Osteoblast (primary cell): ENCODE data around the gene IRX3. TPM values are rescaled to one million over a fixed set of nuclear protein-coding genes. Genes with fewer than 3 reads are reported as not detected.

ENCODE experiments used
- DNase-seq: peaks from one replicate; pipeline ENCODE4 v3.0.0; 2011; ENCODE audit warnings: low spot score, mixed read lengths; ENCODE audit not compliant: insufficient read length; ENCODE audit errors: missing footprints
- H2AFZ ChIP-seq: 2 replicates; pipeline ENCODE4 v1.6.0; 2011; ENCODE audit warnings: mild to moderate bottlenecking, low read length
- H3K27ac ChIP-seq: 2 replicates; pipeline ENCODE4 v1.5.1; 2011; ENCODE audit warnings: mild to moderate bottlenecking, low read depth, low read length, moderate library complexity
- H3K27me3 ChIP-seq: 2 replicates; pipeline ENCODE4 v1.6.0; 2012; ENCODE audit warnings: mild to moderate bottlenecking, control low read depth, inconsistent platforms, low read length, moderate library complexity; ENCODE audit not compliant: insufficient read depth
- H3K36me3 ChIP-seq: 2 replicates; pipeline ENCODE4 v1.5.1; 2011; ENCODE audit warnings: mild to moderate bottlenecking, low read length, control low read depth, moderate library complexity; ENCODE audit not compliant: insufficient read depth
- H3K4me1 ChIP-seq: 2 replicates; pipeline ENCODE4 v1.5.1; 2011; ENCODE audit warnings: mild to moderate bottlenecking, low read length, control low read depth, moderate library complexity; ENCODE audit not compliant: insufficient read depth
- H3K4me2 ChIP-seq: 2 replicates; pipeline ENCODE4 v1.6.0; 2011; ENCODE audit warnings: mild to moderate bottlenecking, low read length; ENCODE audit not compliant: insufficient read depth
- H3K4me3 ChIP-seq: fragments of 200-600 bp; sonication (generic); 3 replicates; pipeline ENCODE4 v1.5.1; 2012; ENCODE audit warnings: mild to moderate bottlenecking, low read length, inconsistent platforms; ENCODE audit not compliant: insufficient read depth
- H3K79me2 ChIP-seq: 2 replicates; pipeline ENCODE4 v1.6.0; 2012; ENCODE audit warnings: mild to moderate bottlenecking, low read length, control low read depth, inconsistent platforms; ENCODE audit not compliant: insufficient read depth
- H3K9me3 ChIP-seq: 2 replicates; pipeline ENCODE4 v1.5.1; 2011; ENCODE audit warnings: low read depth, low read length, control low read depth
- H4K20me1 ChIP-seq: 2 replicates; pipeline ENCODE4 v1.6.0; 2012; ENCODE audit warnings: mild to moderate bottlenecking, low read length, control low read depth; ENCODE audit not compliant: insufficient read depth
- CTCF ChIP-seq: IDR thresholded peaks from 2 replicates; pipeline ENCODE4 v1.5.1; 2011; ENCODE audit warnings: mild to moderate bottlenecking, low read depth, low read length, moderate library complexity; ENCODE audit errors: extremely low read depth
- total RNA-seq: library from RNA; depleted of rRNA; stranded (reverse); fragments of >200 nt; gene quantifications from 2 replicates; pipeline ENCODE4 v1.2.3, GENCODE V29; 2012

Gene IRX3
- total RNA-seq, 1 donor: 71.7 TPM

- TF ChIP-seq CTCF: no peak
- DNase-seq: peak; percentile 75
- no peak overlapping the region for H3K4me2 ChIP-seq
- no peaks in the 10 kb centered on the region for H3K9me3 ChIP-seq
- no peak overlapping the region for H3K4me3 ChIP-seq
- no peak overlapping the region for H3K27ac ChIP-seq
- H3K36me3 ChIP-seq: peaks cover 19% of the 10 kb centered on the region
- H3K79me2 ChIP-seq: peaks cover 18% of the 10 kb centered on the region
- peaks cover 21% of the 10 kb centered on the region for H3K4me1 ChIP-seq
- peaks cover 6% of the 10 kb centered on the region for H4K20me1 ChIP-seq
- H3K27me3 ChIP-seq: no peaks in the 10 kb centered on the region
- no peak overlapping the region for H2AFZ ChIP-seq
Observed at GRCh38 chr16:54277845-54278703, 8.5 kb downstream of the IRX3 start.

- Histone ChIP-seq H3K9me3 (no peaks in the 10 kb centered on the region), H3K27me3 (no peaks in the 10 kb centered on the region), H2AFZ (no peak overlapping the region), H3K4me2 (no peak overlapping the region), H4K20me1 (no peaks in the 10 kb centered on the region), H3K79me2 (no peaks in the 10 kb centered on the region), H3K4me1 (peaks cover 3% of the 10 kb centered on the region), H3K36me3 (peaks cover 2% of the 10 kb centered on the region), H3K4me3 (no peak overlapping the region), H3K27ac (no peak overlapping the region)
- no peak for DNase-seq
- no peak for TF ChIP-seq CTCF
Observed at GRCh38 chr16:54275956-54276355, 10.6 kb downstream of the IRX3 start.

- no peaks in the 10 kb centered on the region for H3K36me3 ChIP-seq
- TF ChIP-seq CTCF: no peak
- no peaks in the 10 kb centered on the region for H3K27me3 ChIP-seq
- H3K27ac ChIP-seq: no peak overlapping the region
- H3K4me1 ChIP-seq: no peaks in the 10 kb centered on the region
- no peaks in the 10 kb centered on the region for H3K9me3 ChIP-seq
- H3K4me3 ChIP-seq: no peak overlapping the region
- no peak overlapping the region for H2AFZ ChIP-seq
- H3K4me2 ChIP-seq: no peak overlapping the region
- H4K20me1 ChIP-seq: no peaks in the 10 kb centered on the region
- DNase-seq: peak; percentile 17
- H3K79me2 ChIP-seq: no peaks in the 10 kb centered on the region
Observed at GRCh38 chr16:54273566-54273965, 13.0 kb downstream of the IRX3 start.

- no peak for DNase-seq
- Histone ChIP-seq H3K9me3 (no peaks in the 10 kb centered on the region), H3K4me2 (no peak overlapping the region), H3K4me3 (no peak overlapping the region), H4K20me1 (no peaks in the 10 kb centered on the region), H3K79me2 (no peaks in the 10 kb centered on the region), H2AFZ (no peak overlapping the region), H3K27me3 (no peaks in the 10 kb centered on the region), H3K36me3 (no peaks in the 10 kb centered on the region), H3K4me1 (peaks cover 6% of the 10 kb centered on the region), H3K27ac (no peak overlapping the region)
- TF ChIP-seq CTCF: no peak
Observed at GRCh38 chr16:54270711-54271110, 15.9 kb downstream of the IRX3 start.
